ENCODE results near the gene ADAMTSL3. TPM values are rescaled to one million over a fixed set of nuclear protein-coding genes. Genes with fewer than 3 reads are reported as not detected.
"Not testable (repeated sequence)": the region's sequence is repeated elsewhere in the genome, so short reads cannot be mapped to it uniquely, and the experiment has no call there.

ADAMTSL3 gene
- total and polyA plus RNA-seq, 9 donors, result 26.2 to 63.2 (median 40.8) TPM

- WGBS (ENCODE audit: insufficient coverage), result 42% methylated on average over 2 of the region's 3 CpGs
- H3K4me1 ChIP-seq (ENCODE audit: control insufficient read depth, insufficient read depth, low read length), result peaks cover 16% of the 10 kb centered on the region
- peak overlapping the region; percentile 22 for H3K27ac ChIP-seq (ENCODE audit: low read length)
- DNase-seq, result peak; percentile 87
- H3K9me3 ChIP-seq (replicated peaks; ENCODE audit: control insufficient read depth, low read depth, low read length), result no peaks in the 10 kb centered on the region
- no peak overlapping the region for H3K4me3 ChIP-seq (ENCODE audit: low read length)
- no peaks in the 10 kb centered on the region for H3K27me3 ChIP-seq (ENCODE audit: control insufficient read depth, insufficient read depth, low read length)
- no peaks in the 10 kb centered on the region for H3K36me3 ChIP-seq (ENCODE audit: control insufficient read depth, insufficient read depth, low read length)
These were observed 44.4 kb downstream of the ADAMTSL3 start for GRCh38 chr15:83698294-83698693.

- Histone ChIP-seq H3K27ac (ENCODE audit: low read length) (no peak overlapping the region), H3K4me3 (ENCODE audit: low read length) (no peak overlapping the region), H3K9me3 (replicated peaks; ENCODE audit: control insufficient read depth, low read depth, low read length) (no peaks in the 10 kb centered on the region), H3K36me3 (ENCODE audit: control insufficient read depth, insufficient read depth, low read length) (no peaks in the 10 kb centered on the region), H3K27me3 (ENCODE audit: control insufficient read depth, insufficient read depth, low read length) (no peaks in the 10 kb centered on the region), H3K4me1 (ENCODE audit: control insufficient read depth, insufficient read depth, low read length) (peaks cover 16% of the 10 kb centered on the region)
- no peak for DNase-seq
- 0% methylated on average over 1 of the region's 2 CpGs for WGBS (ENCODE audit: insufficient coverage)
These were observed 45.1 kb downstream of the ADAMTSL3 start for GRCh38 chr15:83699028-83699427.

GRCh38 chr15:83700082-83700481 is 46.2 kb downstream of the ADAMTSL3 start:
- no peak for DNase-seq
- WGBS (ENCODE audit: insufficient coverage), result 100% methylated on average over 2 of the region's 3 CpGs
- Histone ChIP-seq H3K9me3 (replicated peaks; ENCODE audit: control insufficient read depth, low read depth, low read length) (no peaks in the 10 kb centered on the region), H3K27me3 (ENCODE audit: control insufficient read depth, insufficient read depth, low read length) (no peaks in the 10 kb centered on the region), H3K4me1 (ENCODE audit: control insufficient read depth, insufficient read depth, low read length) (peaks cover 10% of the 10 kb centered on the region), H3K4me3 (ENCODE audit: low read length) (no peak overlapping the region), H3K36me3 (ENCODE audit: control insufficient read depth, insufficient read depth, low read length) (no peaks in the 10 kb centered on the region), H3K27ac (ENCODE audit: low read length) (no peak overlapping the region)

GRCh38 chr15:83702314-83702713 is 48.4 kb downstream of the ADAMTSL3 start:
- not testable (repeated sequence) for H3K27me3 ChIP-seq (ENCODE audit: control insufficient read depth, insufficient read depth, low read length); H3K4me1 ChIP-seq (ENCODE audit: control insufficient read depth, insufficient read depth, low read length); H3K4me3 ChIP-seq (ENCODE audit: low read length); H3K9me3 ChIP-seq (replicated peaks; ENCODE audit: control insufficient read depth, low read depth, low read length); H3K36me3 ChIP-seq (ENCODE audit: control insufficient read depth, insufficient read depth, low read length); DNase-seq; H3K27ac ChIP-seq (ENCODE audit: low read length)
- WGBS (ENCODE audit: insufficient coverage), result 96% methylated on average over 2 of the region's 2 CpGs

GRCh38 chr15:83708328-83708727 is 54.4 kb downstream of the ADAMTSL3 start:
- 71% methylated on average over 1 of the region's 6 CpGs for whole genome bisulfite sequencing (ENCODE audit: insufficient coverage)

GRCh38 chr15:83709241-83709640 is 55.3 kb downstream of the ADAMTSL3 start:
- no peaks in the 10 kb centered on the region for H3K27me3 ChIP-seq (ENCODE audit: control insufficient read depth, insufficient read depth, low read length)
- H3K4me1 ChIP-seq (ENCODE audit: control insufficient read depth, insufficient read depth, low read length), result peaks cover 2% of the 10 kb centered on the region
- no peak for DNase-seq
- H3K4me3 ChIP-seq (ENCODE audit: low read length), result no peak overlapping the region
- no peaks in the 10 kb centered on the region for H3K9me3 ChIP-seq (replicated peaks; ENCODE audit: control insufficient read depth, low read depth, low read length)
- 88% methylated on average over 1 of the region's 2 CpGs for WGBS (ENCODE audit: insufficient coverage)
- H3K36me3 ChIP-seq (ENCODE audit: control insufficient read depth, insufficient read depth, low read length), result no peaks in the 10 kb centered on the region
- H3K27ac ChIP-seq (ENCODE audit: low read length), result no peak overlapping the region

More at GRCh38 chr15:83708328-83708727, 54.4 kb downstream of the ADAMTSL3 start:
- Histone ChIP-seq H3K27me3 (ENCODE audit: control insufficient read depth, insufficient read depth, low read length) (no peaks in the 10 kb centered on the region), H3K4me3 (ENCODE audit: low read length) (no peak overlapping the region), H3K27ac (ENCODE audit: low read length) (no peak overlapping the region), H3K36me3 (ENCODE audit: control insufficient read depth, insufficient read depth, low read length) (no peaks in the 10 kb centered on the region), H3K9me3 (replicated peaks; ENCODE audit: control insufficient read depth, low read depth, low read length) (no peaks in the 10 kb centered on the region), H3K4me1 (ENCODE audit: control insufficient read depth, insufficient read depth, low read length) (no peaks in the 10 kb centered on the region)
- DNase-seq, result no peak

GRCh38 chr15:83709811-83710210 is 55.9 kb downstream of the ADAMTSL3 start:
- no peak for DNase-seq
- Histone ChIP-seq H3K4me3 (ENCODE audit: low read length) (no peak overlapping the region), H3K27me3 (ENCODE audit: control insufficient read depth, insufficient read depth, low read length) (no peaks in the 10 kb centered on the region), H3K9me3 (replicated peaks; ENCODE audit: control insufficient read depth, low read depth, low read length) (no peaks in the 10 kb centered on the region), H3K27ac (ENCODE audit: low read length) (no peak overlapping the region), H3K4me1 (ENCODE audit: control insufficient read depth, insufficient read depth, low read length) (peaks cover 3% of the 10 kb centered on the region), H3K36me3 (ENCODE audit: control insufficient read depth, insufficient read depth, low read length) (no peaks in the 10 kb centered on the region)
- WGBS (ENCODE audit: insufficient coverage), result no CpG with 5 or more reads among the region's 3 CpGs

- no peaks in the 10 kb centered on the region for H3K9me3 ChIP-seq (replicated peaks; ENCODE audit: control insufficient read depth, low read depth, low read length)
- peaks cover 6% of the 10 kb centered on the region for H3K4me1 ChIP-seq (ENCODE audit: control insufficient read depth, insufficient read depth, low read length)
- no peaks in the 10 kb centered on the region for H3K36me3 ChIP-seq (ENCODE audit: control insufficient read depth, insufficient read depth, low read length)
- H3K27ac ChIP-seq (ENCODE audit: low read length), result no peak overlapping the region
- H3K4me3 ChIP-seq (ENCODE audit: low read length), result no peak overlapping the region
- peak; percentile 20 for DNase-seq
- H3K27me3 ChIP-seq (ENCODE audit: control insufficient read depth, insufficient read depth, low read length), result no peaks in the 10 kb centered on the region
These were observed 56.5 kb downstream of the ADAMTSL3 start for GRCh38 chr15:83710452-83710851.

GRCh38 chr15:83711236-83711635 is 57.3 kb downstream of the ADAMTSL3 start:
- H3K4me1 ChIP-seq (ENCODE audit: control insufficient read depth, insufficient read depth, low read length), result peaks cover 9% of the 10 kb centered on the region
- no peaks in the 10 kb centered on the region for H3K36me3 ChIP-seq (ENCODE audit: control insufficient read depth, insufficient read depth, low read length)
- no peaks in the 10 kb centered on the region for H3K9me3 ChIP-seq (replicated peaks; ENCODE audit: control insufficient read depth, low read depth, low read length)
- H3K27ac ChIP-seq (ENCODE audit: low read length), result no peak overlapping the region
- WGBS (ENCODE audit: insufficient coverage), result 57% methylated on average over 1 of the region's 5 CpGs
- no peaks in the 10 kb centered on the region for H3K27me3 ChIP-seq (ENCODE audit: control insufficient read depth, insufficient read depth, low read length)
- no peak overlapping the region for H3K4me3 ChIP-seq (ENCODE audit: low read length)
- DNase-seq, result peak; percentile 69

- Histone ChIP-seq H3K9me3 (replicated peaks; ENCODE audit: control insufficient read depth, low read depth, low read length) (no peaks in the 10 kb centered on the region), H3K27ac (ENCODE audit: low read length) (no peak overlapping the region), H3K4me3 (ENCODE audit: low read length) (no peak overlapping the region), H3K36me3 (ENCODE audit: control insufficient read depth, insufficient read depth, low read length) (no peaks in the 10 kb centered on the region), H3K27me3 (ENCODE audit: control insufficient read depth, insufficient read depth, low read length) (no peaks in the 10 kb centered on the region), H3K4me1 (ENCODE audit: control insufficient read depth, insufficient read depth, low read length) (peaks cover 9% of the 10 kb centered on the region)
- WGBS (ENCODE audit: insufficient coverage), result no CpG with 5 or more reads among the region's 3 CpGs
- no peak for DNase-seq
These were observed 59.3 kb downstream of the ADAMTSL3 start for GRCh38 chr15:83713242-83713641.

GRCh38 chr15:83714939-83715628 is 61.2 kb downstream of the ADAMTSL3 start:
- no peak overlapping the region for H3K27ac ChIP-seq (ENCODE audit: low read length)

More at GRCh38 chr15:83714939-83715628, 61.2 kb downstream of the ADAMTSL3 start:
- peak; percentile 87 for DNase-seq
- Histone ChIP-seq H3K4me1 (ENCODE audit: control insufficient read depth, insufficient read depth, low read length) (peaks cover 9% of the 10 kb centered on the region), H3K27me3 (ENCODE audit: control insufficient read depth, insufficient read depth, low read length) (no peaks in the 10 kb centered on the region), H3K4me3 (ENCODE audit: low read length) (no peak overlapping the region), H3K36me3 (ENCODE audit: control insufficient read depth, insufficient read depth, low read length) (no peaks in the 10 kb centered on the region), H3K9me3 (replicated peaks; ENCODE audit: control insufficient read depth, low read depth, low read length) (no peaks in the 10 kb centered on the region)

Measured in muscle of leg (tissue), 11 donors.